ENCODE measurements around the gene MAGEA4.

DNA sequence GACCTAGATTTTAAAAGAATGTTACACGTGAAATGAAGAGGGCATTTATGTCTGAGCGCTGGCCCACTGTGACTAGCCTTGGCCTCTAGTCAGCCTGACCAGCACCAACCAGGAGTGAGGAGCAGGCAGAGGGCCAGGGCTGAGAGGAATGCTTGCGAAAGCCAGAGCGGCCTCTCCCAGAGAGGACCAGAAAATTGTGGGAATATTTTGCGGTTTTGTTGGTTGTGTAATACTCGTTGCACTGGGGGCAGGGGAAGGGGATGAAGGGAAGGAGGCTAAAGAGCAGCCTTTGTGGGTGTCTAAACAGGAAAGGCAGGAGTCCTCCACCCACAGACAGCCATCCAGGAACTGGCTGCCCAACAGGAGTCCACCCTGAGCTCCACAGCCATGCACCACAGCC lies 58.0 kb downstream of the MAGEA4 start:
- no peak for TF ChIP-seq CTCF (IDR thresholded peaks at IDR 0.05)
- TF ChIP-seq EZH2 (IDR thresholded peaks at IDR 0.05; ENCODE audit: borderline replicate concordance, insufficient read depth, low read depth, low read length, poor library complexity, severe bottlenecking), result no peak
